Lower leg skin (tissue), 4 donors: Measurements from ENCODE around the gene TREX2. TPM values are rescaled to one million over a fixed set of nuclear protein-coding genes. Genes with fewer than 3 reads are reported as not detected.

ENCODE experiments used
- DNase-seq, 2 donors: peaks; one replicate each; pipeline ENCODE4 v3.0.0-alpha.2; 2019; ENCODE audit warnings: low spot score in 2 of 2
- H3K4me3 ChIP-seq: fragments of 200-600 bp; sonication (generic); 2 replicates; pipeline ENCODE4 v1.5.1; 2017; ENCODE audit warnings: mild to moderate bottlenecking, low read depth; ENCODE audit not compliant: poor library complexity, severe bottlenecking
- CTCF ChIP-seq, 3 donors: fragments of 450-650 bp; IDR thresholded peaks; one replicate each; pipeline ENCODE4 v1.5.1; 2016; ENCODE audit warnings: antibody characterized with exemption in 3 of 3, mild to moderate bottlenecking in 3 of 3, moderate library complexity in 2 of 3
- POLR2A ChIP-seq, 2 donors: fragments of 450-650 bp; IDR thresholded peaks; one replicate each; pipeline ENCODE4 v1.6.1; 2016 to 2017; ENCODE audit warnings: antibody characterized with exemption in 2 of 2, mild to moderate bottlenecking in 1 of 2, moderate library complexity in 1 of 2
- WGBS, 2 donors: methylation state at CpG; one replicate each; pipeline ENCODE4 v1.1.5; 2018; 5-methylcytosine and 5-hydroxymethylcytosine counted together
- intact Hi-C: fragments of 100-400 bp; cut with DNase I; formaldehyde crosslinking; loops from one replicate; pipeline ENCODE4 v1.15.0; 2023; ENCODE audit warnings: low total_unique reads
- total RNA-seq, 4 donors: library from RNA; depleted of rRNA; stranded (reverse); fragments of >200 nt; gene quantifications; one replicate each; pipeline ENCODE4 v1.1.0, GENCODE V29; 2016

TREX2 gene
- total RNA-seq, 4 donors from 2014 or later = 76.4 to 129 (median 112) TPM

- no peak for DNase-seq
- 66 to 80% methylated on average over 11 to 60 of the region's 60 CpGs for WGBS, 2 donors
- intact Hi-C loops = no loop called here
- no peak overlapping the region for H3K4me3 ChIP-seq
- TF ChIP-seq CTCF (IDR thresholded peaks at IDR 0.05) (no peak), POLR2A (IDR thresholded peaks at IDR 0.05) (no peak)
These were observed 45.4 kb downstream of the TREX2 start for GRCh38 chrX:153400146-153401132.

- no peak overlapping the region for H3K4me3 ChIP-seq
- TF ChIP-seq CTCF (IDR thresholded peaks at IDR 0.05) (no peak), POLR2A (IDR thresholded peaks at IDR 0.05) (no peak)
- 77 to 80% methylated on average over 7 to 15 of the region's 17 CpGs for WGBS, 2 donors
- no peak for DNase-seq
- intact Hi-C loops = loop anchor here (10.0 kb wide), 1 partner anchor 226 kb away; no protein-coding TSS in a partner anchor
These were observed 47.4 kb downstream of the TREX2 start for GRCh38 chrX:153398275-153398960.

- intact Hi-C loops = loop anchor here (10.0 kb wide), 1 partner anchor 227 kb away; no protein-coding TSS in a partner anchor
These were observed 48.4 kb downstream of the TREX2 start for GRCh38 chrX:153397256-153397960.

GRCh38 chrX:153396320-153397195 is 49.3 kb downstream of the TREX2 start:
- no peak overlapping the region for H3K4me3 ChIP-seq
- TF ChIP-seq CTCF (IDR thresholded peaks at IDR 0.05) = no peak
- TF ChIP-seq POLR2A (IDR thresholded peaks at IDR 0.05) = no peak
- WGBS, 2 donors = 80% methylated on average over 9 to 20 of the region's 26 CpGs
- no peak for DNase-seq
- intact Hi-C loops = loop anchor here (10.0 kb wide), 1 partner anchor 228 kb away; no protein-coding TSS in a partner anchor

More at GRCh38 chrX:153397256-153397960, 48.4 kb downstream of the TREX2 start:
- TF ChIP-seq CTCF (IDR thresholded peaks at IDR 0.05) = no peak
- TF ChIP-seq POLR2A (IDR thresholded peaks at IDR 0.05) = no peak
- H3K4me3 ChIP-seq = no peak overlapping the region
- 81 to 83% methylated on average over 15 to 26 of the region's 27 CpGs for WGBS, 2 donors
- no peak for DNase-seq
